Urinary bladder (tissue), 4 donors: Measurements from ENCODE around the gene NUP210L. TPM values are rescaled to one million over a fixed set of nuclear protein-coding genes. Genes with fewer than 3 reads are reported as not detected.
"Not testable (repeated sequence)": the region's sequence is repeated elsewhere in the genome, so short reads cannot be mapped to it uniquely, and the experiment has no call there.

Source experiments
- DNase-seq: peaks from one replicate; pipeline ENCODE4 v3.0.0-alpha.2; 2015; ENCODE audit errors: extremely low spot score
- H3K27ac ChIP-seq: one replicate; pipeline ENCODE4 v1.5.1; 2013; ENCODE audit warnings: low read depth, mild to moderate bottlenecking, moderate library complexity
- H3K36me3 ChIP-seq: one replicate; pipeline ENCODE4 v1.6.1; 2013; ENCODE audit warnings: mild to moderate bottlenecking, moderate library complexity; ENCODE audit not compliant: insufficient read depth
- H3K4me1 ChIP-seq: one replicate; pipeline ENCODE4 v1.6.1; 2013; ENCODE audit warnings: mild to moderate bottlenecking, moderate library complexity; ENCODE audit not compliant: insufficient read depth
- H3K4me3 ChIP-seq: one replicate; pipeline ENCODE4 v1.5.1; 2013; ENCODE audit warnings: low read depth, low read length
- WGBS: extraction: QIAGEN DNeasy Blood & Tissue Kit; methylation state at CpG from one replicate; pipeline ENCODE4 v1.1.7; 2013; 5-methylcytosine and 5-hydroxymethylcytosine counted together
- polyA plus RNA-seq: library from polyadenylated mRNA; stranded (reverse); fragments of 200-250 nt; gene quantifications from one replicate; pipeline ENCODE4 v1.2.3, GENCODE V29; 2013
- total RNA-seq: library from RNA; depleted of rRNA; stranded (reverse); fragments of >200 nt; gene quantifications from one replicate; pipeline ENCODE4 v1.2.3, GENCODE V29; 2014
- donor health status: healthy with polysubstance abuse.
- donor health status: healthy.

Gene NUP210L
- total and polyA plus RNA-seq, 2 donors, result 0.04 to 0.21 TPM

GRCh38 chr1:153990468-153991150 lies 164.3 kb downstream of the NUP210L start, which contains the start of gene RPS27:
Gene RPS27 (plus strand): TSS chr1:153990762. CDS start chr1:153990797, 35 bp downstream.
- H3K36me3 ChIP-seq, result peaks cover 4% of the 10 kb centered on the region
- peak within 1 kb of the TSS; percentile 97 for H3K27ac ChIP-seq
- peak; percentile 98 for DNase-seq
- H3K4me3 ChIP-seq, result peak within 1 kb of the TSS; percentile 84
- H3K4me1 ChIP-seq, result peaks cover 2% of the 10 kb centered on the region
- WGBS, result under 1% methylated on average over 36 of the region's 36 CpGs

DNA sequence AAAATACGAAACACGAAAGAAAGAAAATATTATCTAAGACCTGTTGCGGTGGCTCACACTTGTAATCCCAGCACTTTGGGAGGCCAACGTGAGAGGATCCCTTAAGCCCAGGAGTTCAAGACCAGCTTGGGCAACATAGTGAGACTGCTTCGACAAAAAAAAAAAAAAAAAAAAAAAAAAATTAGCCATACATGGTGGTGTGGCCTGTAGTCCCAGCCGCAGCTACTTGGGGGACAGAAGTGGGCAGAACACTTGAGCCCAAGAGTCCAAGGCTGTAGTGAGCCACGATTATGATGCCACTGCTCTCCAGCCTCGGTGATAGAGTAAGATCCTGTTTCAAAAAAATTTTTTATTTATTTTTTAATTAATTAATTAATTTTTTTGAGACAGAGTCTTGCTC lies 167.3 kb downstream of the NUP210L start:
- peaks cover 2% of the 10 kb centered on the region for H3K4me1 ChIP-seq
- no peak overlapping the region for H3K4me3 ChIP-seq
- no peak overlapping the region for H3K27ac ChIP-seq
- no peak for DNase-seq
- no peaks in the 10 kb centered on the region for H3K36me3 ChIP-seq
- WGBS, result 92% methylated on average over 8 of the region's 8 CpGs

DNA sequence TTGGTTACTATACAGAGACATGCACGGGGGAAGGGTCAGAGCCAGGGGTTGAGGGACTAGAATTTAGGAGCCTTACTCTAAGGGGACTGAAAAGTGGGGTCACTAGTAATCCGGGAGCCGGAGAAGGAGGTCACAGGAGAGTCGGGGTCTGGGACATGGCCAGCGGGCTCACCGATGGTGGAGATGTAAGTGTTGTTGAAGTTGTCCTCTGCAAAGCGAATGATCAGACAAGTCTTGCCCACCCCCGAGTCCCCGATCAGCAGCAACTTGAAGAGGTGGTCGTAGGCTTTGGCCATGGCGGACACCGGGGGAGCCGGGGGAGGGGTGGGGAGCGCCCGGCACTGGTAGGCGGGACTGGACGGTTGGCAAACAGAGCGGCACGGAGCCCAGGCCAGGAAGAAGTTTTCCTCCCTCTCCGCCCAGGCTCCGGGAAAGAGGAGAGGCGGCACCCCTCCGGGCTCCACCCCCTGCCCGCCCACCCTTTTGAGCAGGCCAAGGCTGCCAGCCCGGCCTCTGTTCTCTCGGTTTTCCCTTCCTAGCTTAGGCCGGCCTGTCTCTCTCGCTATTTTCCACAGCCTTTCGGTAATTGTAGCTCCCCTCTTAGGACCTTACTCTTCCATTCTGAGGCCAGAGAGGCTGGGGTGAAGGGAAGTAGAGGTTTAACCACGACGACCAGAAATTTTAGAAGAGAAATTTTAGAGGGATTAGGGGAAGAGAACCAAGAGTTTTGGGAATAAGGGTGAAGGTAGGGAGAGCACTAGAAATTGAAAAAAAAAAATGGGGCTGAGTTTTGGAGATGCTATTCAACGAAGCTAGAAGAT lies 168.7 kb downstream of the NUP210L start, which contains the start of gene RAB13:
TSS of gene RAB13 (minus strand) at position 399 of the 821 bp plus-strand sequence. CDS start at position 296, 103 bp downstream.
- H3K36me3 ChIP-seq, result no peaks in the 10 kb centered on the region
- WGBS, result 2% methylated on average over 30 of the region's 32 CpGs
- no peaks in the 10 kb centered on the region for H3K4me1 ChIP-seq
- peak within 1 kb of the TSS; percentile 78 for H3K27ac ChIP-seq
- H3K4me3 ChIP-seq, result peak within 1 kb of the TSS; percentile 47
- peak; percentile 60 for DNase-seq

DNA sequence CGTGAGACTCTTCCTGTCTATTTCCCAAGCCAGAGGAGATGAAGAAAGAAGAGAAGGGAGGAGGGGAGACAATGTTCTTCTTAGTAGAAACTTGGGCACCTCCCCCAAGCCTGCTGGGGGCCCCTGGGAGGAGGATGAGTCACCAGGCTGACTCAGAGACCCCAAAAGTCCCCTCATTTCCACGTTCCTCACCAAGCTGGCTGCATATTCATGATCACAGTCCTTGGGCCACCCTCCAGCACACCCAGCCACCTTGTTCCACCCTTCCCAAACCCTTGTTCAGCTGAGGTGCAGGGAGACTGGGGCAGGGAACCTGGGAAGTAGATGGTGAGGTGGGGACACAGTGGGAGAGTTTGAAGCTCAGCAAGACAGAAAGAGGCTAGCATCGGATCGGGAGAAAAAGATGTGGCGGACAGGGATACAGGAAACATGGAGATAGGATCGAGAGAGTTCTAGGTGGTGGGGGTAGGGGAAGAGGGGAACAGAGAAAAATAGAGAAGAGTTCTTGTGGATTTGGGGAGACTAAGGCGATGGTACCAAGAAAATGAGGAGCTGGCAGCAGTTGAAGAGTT lies 169.4 kb downstream of the NUP210L start:
- no peak for DNase-seq
- Histone ChIP-seq H3K27ac (peak overlapping the region; percentile 63), H3K4me1 (no peaks in the 10 kb centered on the region), H3K4me3 (peak overlapping the region; percentile 47), H3K36me3 (no peaks in the 10 kb centered on the region)
- WGBS, result 7% methylated on average over 7 of the region's 7 CpGs

GRCh38 chr1:153984123-153984894 lies 170.6 kb downstream of the NUP210L start:
- Histone ChIP-seq H3K27ac (no peak overlapping the region), H3K4me1 (no peaks in the 10 kb centered on the region), H3K4me3 (no peak overlapping the region), H3K36me3 (no peaks in the 10 kb centered on the region)
- DNase-seq, result no peak
- 49% methylated on average over 6 of the region's 6 CpGs for WGBS

DNA sequence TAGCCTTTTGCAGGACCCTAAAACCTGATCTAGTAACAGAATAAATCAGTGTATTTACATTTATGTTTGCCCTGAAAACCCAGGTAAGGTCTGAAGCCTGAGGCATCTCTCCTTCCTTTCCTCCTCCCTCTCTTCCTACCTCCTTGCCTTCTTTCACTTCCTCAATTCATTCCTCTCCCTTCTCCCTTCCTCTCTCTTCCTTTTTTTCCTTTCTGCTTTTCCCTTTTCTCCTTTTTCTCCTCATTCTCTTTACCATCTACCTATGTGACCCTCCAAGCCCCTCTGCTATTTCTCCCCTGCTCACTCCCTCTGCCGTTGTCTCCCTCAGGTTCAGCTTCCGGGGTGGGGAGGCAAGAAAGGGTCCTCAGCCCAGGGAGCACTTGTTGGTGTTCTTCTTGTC lies 173.1 kb downstream of the NUP210L start:
- 90% methylated on average over 2 of the region's 2 CpGs for WGBS
- H3K4me3 ChIP-seq, H3K4me1 ChIP-seq, H3K27ac ChIP-seq, H3K36me3 ChIP-seq, DNase-seq: not testable (repeated sequence)

DNA sequence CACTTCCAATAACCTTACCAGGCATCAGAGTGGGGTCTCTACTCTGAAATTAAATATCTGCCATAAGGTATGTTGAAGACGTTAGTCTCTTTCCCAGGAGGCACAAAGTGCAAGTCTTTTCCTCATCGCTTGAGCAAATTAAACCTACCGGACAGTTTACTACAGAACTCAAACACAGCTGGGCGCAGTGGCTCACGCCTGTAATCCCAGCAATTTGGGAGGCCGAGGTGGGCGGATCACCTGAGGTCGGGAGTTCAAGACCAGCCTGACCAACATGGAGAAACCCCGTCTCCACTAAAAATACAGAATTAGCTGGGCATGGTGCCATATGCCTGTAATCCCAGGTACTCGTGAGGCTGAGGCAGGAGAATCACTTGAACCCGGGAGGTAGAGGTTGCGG lies 175.8 kb downstream of the NUP210L start:
- WGBS, result 90% methylated on average over 12 of the region's 12 CpGs
- H3K4me3 ChIP-seq, H3K4me1 ChIP-seq, DNase-seq, H3K27ac ChIP-seq, H3K36me3 ChIP-seq: not testable (repeated sequence)

GRCh38 chr1:153978274-153978909 lies 176.5 kb downstream of the NUP210L start:
- Histone ChIP-seq H3K4me3 (no peak overlapping the region), H3K27ac (no peak overlapping the region), H3K36me3 (no peaks in the 10 kb centered on the region), H3K4me1 (no peaks in the 10 kb centered on the region)
- WGBS, result 63% methylated on average over 9 of the region's 9 CpGs
- DNase-seq, result no peak

DNA sequence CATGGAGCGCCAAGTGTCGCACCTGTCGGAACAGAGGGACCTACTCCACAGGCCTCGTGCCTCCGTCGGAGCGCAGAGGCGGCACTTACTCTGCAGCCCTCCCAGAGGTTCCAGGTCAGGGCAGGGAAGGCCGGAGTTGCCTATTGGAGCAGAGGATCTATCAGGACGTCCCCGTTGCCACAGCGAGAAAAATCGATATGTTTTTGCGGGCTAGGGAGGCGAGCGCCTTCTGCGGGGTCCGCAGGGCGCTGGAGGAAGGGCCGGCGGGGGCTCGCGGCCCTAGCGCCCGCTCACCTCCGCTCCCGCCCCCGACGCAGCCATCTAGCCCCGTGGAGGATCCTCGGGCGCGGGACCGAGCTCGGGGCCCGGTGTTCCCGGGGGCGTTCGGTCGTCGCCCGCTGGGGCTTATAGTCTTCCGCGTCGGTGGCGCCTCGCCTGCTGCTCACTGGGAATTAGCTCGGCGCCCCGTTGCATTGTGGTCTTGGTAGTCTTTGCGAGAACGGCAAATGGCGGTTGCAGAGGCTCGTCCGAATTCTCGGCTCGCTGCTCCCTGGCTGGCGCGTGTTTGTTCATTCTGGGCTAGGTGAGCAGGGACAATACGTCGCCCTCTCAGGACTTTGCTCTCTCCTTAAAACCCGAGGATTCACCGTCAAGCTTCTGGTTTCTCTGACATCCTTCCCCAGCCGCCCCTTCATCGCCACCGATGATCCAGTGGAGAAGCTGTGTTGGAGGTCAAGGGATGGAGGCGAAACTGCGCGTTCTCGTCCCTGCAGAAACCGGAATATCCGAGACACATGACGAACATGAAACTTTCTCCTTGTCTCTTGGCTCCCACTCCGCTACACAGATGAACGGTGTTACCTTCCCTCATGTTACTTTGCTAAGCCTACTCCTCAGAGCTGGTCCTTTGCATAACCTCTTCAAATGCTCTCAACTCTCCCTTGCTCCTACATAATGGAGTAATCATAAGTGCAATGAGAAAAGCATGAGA lies 177.3 kb downstream of the NUP210L start, which contains the start of gene JTB:
TSS of gene JTB (minus strand) at position 425 of the 991 bp plus-strand sequence. CDS start at position 3, 422 bp downstream.
- H3K27ac ChIP-seq, result peak within 1 kb of the TSS; percentile 80
- under 1% methylated on average over 75 of the region's 75 CpGs for WGBS
- no peaks in the 10 kb centered on the region for H3K4me1 ChIP-seq
- peak within 1 kb of the TSS; percentile 90 for H3K4me3 ChIP-seq
- DNase-seq, result peak; percentile 86
- H3K36me3 ChIP-seq, result no peaks in the 10 kb centered on the region

GRCh38 chr1:153976819-153977249 lies 178.0 kb downstream of the NUP210L start:
- Histone ChIP-seq H3K36me3 (no peaks in the 10 kb centered on the region), H3K4me3 (peak overlapping the region; percentile 90), H3K27ac (peak overlapping the region; percentile 80), H3K4me1 (no peaks in the 10 kb centered on the region)
- under 1% methylated on average over 16 of the region's 16 CpGs for WGBS
- DNase-seq, result no peak

GRCh38 chr1:153973525-153973924 lies 181.3 kb downstream of the NUP210L start:
- Histone ChIP-seq H3K36me3 (no peaks in the 10 kb centered on the region), H3K27ac (no peak overlapping the region), H3K4me1 (no peaks in the 10 kb centered on the region), H3K4me3 (no peak overlapping the region)
- 66% methylated on average over 7 of the region's 7 CpGs for WGBS
- no peak for DNase-seq

- Histone ChIP-seq H3K36me3 (no peaks in the 10 kb centered on the region), H3K4me3 (no peak overlapping the region), H3K27ac (no peak overlapping the region), H3K4me1 (no peaks in the 10 kb centered on the region)
- no peak for DNase-seq
- WGBS, result 91% methylated on average over 3 of the region's 3 CpGs
Observed at GRCh38 chr1:153973071-153973470, 181.8 kb downstream of the NUP210L start.
